K562 (cell line): ENCODE data around the gene PIF1. TPM values are rescaled to one million over a fixed set of nuclear protein-coding genes. Genes with fewer than 3 reads are reported as not detected.

Source experiments
- ATAC-seq: fragments of 200-7000 bp; cut with Tn5 transposase; 3 replicates; pipeline ENCODE4 v1.9.1; 2020; ENCODE audit warnings: moderate library complexity
- BruUV-seq: library from RNA; stranded (reverse); fragments of 400-500 nt; replicated peaks from 2 replicates; lab custom pipeline; 2021; lab: Mats Ljungman, UMichigan
- CTCF ChIA-PET: fragments of 300-600 bp; formaldehyde crosslinking; extraction: SDS; loops from one replicate; lab custom pipeline; 2021; ENCODE audit warnings: low intra/inter-chr PET ratio; lab: Yijun Ruan, JAX
- POLR2A ChIA-PET: fragments of 300-600, 350-650 bp; sonication (Branson Sonifier 250); formaldehyde crosslinking; extraction: SDS; loops from one replicate; lab custom pipeline; 2021; ENCODE audit warnings: antibody characterized with exemption, inconsistent platforms; lab: Yijun Ruan, JAX
- DNase-seq, 4 experiments: peaks; one replicate each; pipeline versions ENCODE4 v3.0.0 to v3.0.0-alpha.2; 2011 to 2018; ENCODE audit warnings: low spot score in 3 of 4, mixed read lengths in 3 of 4; ENCODE audit errors: extremely low read depth in 1 of 4
- FAIRE-seq: peaks from 2 replicates; lab custom pipeline; 2011; peaks lifted over from hg19 to GRCh38; lab: Jason Lieb, UNC
- H2AFZ ChIP-seq: 2 replicates; pipeline ENCODE4 v1.6.0; 2011; ENCODE audit warnings: low read depth, low read length, control low read depth, inconsistent platforms
- H3K27ac ChIP-seq: fragments of 200-600 bp; 3 replicates; pipeline ENCODE4 v1.8.0; 2011; ENCODE audit warnings: low read depth, mild to moderate bottlenecking, control low read depth, inconsistent platforms, low read length, moderate library complexity, mixed read lengths; ENCODE audit errors: extremely low read depth
- H3K27me3 ChIP-seq, 2 experiments: fragments of 300-600 bp in 1 of 2; 2 replicates in 1 of 2; 3 replicates in 1 of 2; pipeline versions ENCODE4 v1.6.0 to v1.8.0; 2011; ENCODE audit warnings: inconsistent platforms in 2 of 2, low read length in 2 of 2, mild to moderate bottlenecking in 1 of 2, mixed read lengths in 1 of 2, moderate library complexity in 1 of 2; ENCODE audit not compliant: control insufficient read depth in 2 of 2, insufficient read depth in 2 of 2
- H3K36me3 ChIP-seq: fragments of 300-600 bp; 3 replicates; pipeline ENCODE4 v1.8.0; 2011; ENCODE audit warnings: mild to moderate bottlenecking, low read length, inconsistent platforms; ENCODE audit not compliant: control insufficient read depth, insufficient read depth
- H3K4me1 ChIP-seq, 2 experiments: fragments of 200-600 bp in 1 of 2; replicated peaks in 1 of 2; 2 replicates in 1 of 2; 3 replicates in 1 of 2; pipeline versions ENCODE4 v1.5.1 to v1.8.0; 2011; ENCODE audit warnings: inconsistent platforms in 2 of 2, low read length in 2 of 2, mild to moderate bottlenecking in 1 of 2, mixed read lengths in 1 of 2, moderate library complexity in 1 of 2; ENCODE audit not compliant: control insufficient read depth in 2 of 2, insufficient read depth in 2 of 2
- H3K4me2 ChIP-seq: 2 replicates; pipeline ENCODE4 v1.6.1; 2011; ENCODE audit warnings: low read length, control low read depth, inconsistent platforms, mixed read lengths; ENCODE audit not compliant: insufficient read depth
- H3K4me3 ChIP-seq: fragments of 200-600 bp; sonication (generic), shearing (Covaris generic); 2 replicates; pipeline ENCODE4 v1.5.1; 2016; ENCODE audit warnings: control low read depth, inconsistent platforms
- H3K79me2 ChIP-seq: fragments of 200-600 bp; 3 replicates; pipeline ENCODE4 v1.8.0; 2011; ENCODE audit warnings: low read length, inconsistent platforms; ENCODE audit not compliant: control insufficient read depth, insufficient read depth
- H3K9ac ChIP-seq, 2 experiments: 2 replicates each; pipeline versions ENCODE4 v1.6.0 to v1.6.1; 2011; ENCODE audit warnings: low read depth in 2 of 2, low read length in 2 of 2, control low read depth in 1 of 2, inconsistent platforms in 1 of 2, mild to moderate bottlenecking in 1 of 2, mixed read lengths in 1 of 2; ENCODE audit not compliant: insufficient read depth in 1 of 2
- H3K9me1 ChIP-seq: one replicate; pipeline ENCODE4 v1.6.0; 2011; ENCODE audit warnings: inconsistent platforms, mild to moderate bottlenecking, low read length, moderate library complexity; ENCODE audit not compliant: control insufficient read depth, insufficient read depth
- H3K9me3 ChIP-seq: replicated peaks from 2 replicates; pipeline ENCODE4 v1.5.1; 2011; ENCODE audit warnings: low read depth, low read length, inconsistent platforms; ENCODE audit not compliant: control insufficient read depth, insufficient read depth
- H4K20me1 ChIP-seq: replicated peaks from 2 replicates; pipeline ENCODE4 v1.6.1; 2011; ENCODE audit warnings: low read length, inconsistent platforms, mixed read lengths; ENCODE audit not compliant: control insufficient read depth, insufficient read depth
- ETV5 ChIP-seq: sonication (generic); formaldehyde crosslinking; IDR thresholded peaks from 2 replicates; pipeline ENCODE4 v1.4.0; 2020; ENCODE audit warnings: low read depth, mild to moderate bottlenecking, missing genetic modification reagents
- MGA ChIP-seq: fragments of 450-650 bp; IDR thresholded peaks from 2 replicates; pipeline ENCODE4 v1.6.1; 2016; ENCODE audit warnings: mild to moderate bottlenecking, moderate library complexity
- NR2C2 ChIP-seq, 2 experiments: fragments of 200-800 bp in 1 of 2; sonication (Bioruptor generic) in 1 of 2; sonication (generic) in 1 of 2; formaldehyde crosslinking in 1 of 2; IDR thresholded peaks; 2 replicates each; pipeline versions ENCODE4 v1.6.1 to v1.8.0; 2016 to 2022; ENCODE audit warnings: mild to moderate bottlenecking in 1 of 2, missing compliant biosample characterization in 1 of 2, missing genetic modification characterization in 1 of 2, missing genetic modification reagents in 1 of 2
- WGBS: fragments of 100-300 bp; shearing (Covaris generic); methylation state at CpG from one replicate; pipeline ENCODE4 v1.1.6; 2016; ENCODE audit warnings: low coverage, mixed read lengths; ENCODE audit not compliant: insufficient coverage; ENCODE audit errors: missing lambda C conversion rate; 5-methylcytosine and 5-hydroxymethylcytosine counted together
- in situ Hi-C: fragments of 300-500 bp; cut with MboI; formaldehyde crosslinking; loops from 4 replicates; pipeline ENCODE4 v1.15.0; 2018; ENCODE audit warnings: inconsistent platforms, mixed read lengths
- intact Hi-C: fragments of 100-400 bp; cut with micrococcal nuclease; formaldehyde crosslinking; loops from 2 replicates; pipeline ENCODE4 v1.14.2; 2022
- polyA plus RNA-seq, 8 experiments: library from polyadenylated mRNA; depleted of rRNA in 4 of 8; stranded (reverse) in 5 of 8; unstranded in 3 of 8; fragments of >200 nt; fragmentation: Nextera tagmentation in 2 of 8; fragmentation: Illumina TruSeq in 1 of 8; extraction: Ambion mirVana in 2 of 8; extraction: Trizol in 1 of 8; gene quantifications; 2 replicates each; pipeline versions ENCODE4 v1.2.1 to v1.2.3, GENCODE V29; 2011 to 2014; ENCODE audit warnings: inconsistent platforms in 1 of 8, missing spikeins in 1 of 8
- total RNA-seq, 7 experiments: library from RNA; depleted of rRNA in 6 of 7; stranded (reverse); fragments of >200 nt in 6 of 7; fragmentation: Illumina TruSeq in 2 of 7; extraction: Trizol in 2 of 7; gene quantifications; 2 replicates each; pipeline versions ENCODE4 v1.2.1 to v1.2.3, GENCODE V29; 2011 to 2021; ENCODE audit warnings: low replicate concordance in 1 of 7
- TF ChIP-seq, protein P1 (sequence below): fragments of 200-800 bp; sonication (Bioruptor generic); IDR thresholded peaks from 2 replicates; pipeline ENCODE4 v1.6.1; 2016; ENCODE audit warnings: missing genetic modification characterization, missing compliant biosample characterization

Gene PIF1
- total and polyA plus RNA-seq, 9 of the 15 experiments (the other 6 are each of a cell fraction or from before 2014, with no cell fraction given) = 1.1 to 37.9 (median 11.5) TPM

DNA sequence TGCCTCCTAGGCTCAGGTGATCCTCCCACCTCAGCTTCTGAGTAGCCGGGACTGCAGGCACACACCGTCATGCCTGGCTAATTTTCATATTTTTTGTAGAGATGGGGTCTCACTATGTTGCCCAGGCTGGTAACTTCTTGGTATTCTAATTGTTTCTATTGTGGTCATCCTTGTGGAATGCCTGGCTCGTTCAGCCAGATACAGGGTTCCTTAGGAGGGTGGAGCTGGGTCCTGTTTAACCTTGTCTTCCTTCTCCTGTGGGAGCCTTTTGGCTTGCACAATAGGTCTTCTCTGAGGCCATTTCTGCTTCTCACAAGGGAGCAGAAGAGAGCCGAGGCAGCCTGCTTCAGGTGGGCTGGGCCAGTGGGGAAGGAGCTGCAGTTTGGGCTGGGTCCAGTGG, 32.0 kb upstream of the PIF1 start:
- in situ Hi-C loops (no loop called here), intact Hi-C loops (no loop called here)
- Histone ChIP-seq H3K4me3 (no peak overlapping the region), H3K4me2 (no peak overlapping the region), H3K9ac (peak overlapping the region in 1 of 2 experiments; percentile 26; a peak in 1 of 4 replicates), H3K36me3 (peaks cover 52% of the 10 kb centered on the region; the same call in 2 of the 3 replicates), H3K79me2 (no peaks in the 10 kb centered on the region), H3K27ac (no peak overlapping the region), H3K9me1 (no peaks in the 10 kb centered on the region), H2AFZ (no peak overlapping the region), H4K20me1 (peaks cover 5% of the 10 kb centered on the region; the same call in 1 of the 2 replicates), H3K4me1 (peaks cover 0 to 9% of the 10 kb centered on the region in 2 experiments; a peak in 2 of 5 replicates), H3K27me3 (no peaks in the 10 kb centered on the region), H3K9me3 (no peaks in the 10 kb centered on the region)
- 62% methylated on average over 4 of the region's 4 CpGs for WGBS
- FAIRE-seq = no peak
- ATAC-seq = no peak
- ChIA-PET CTCF (no interaction called here), POLR2A (interaction anchor here (1.0 to 1.6 kb wide), 3 partner anchors 9 to 114 kb away, joined by 3 to 7 read pairs (median 3); no protein-coding TSS in a partner anchor)
- DNase-seq = no peak
- no TSS peak for BruUV-seq
- no peak for TF ChIP-seq MGA
- TF ChIP-seq ETV5 (CRISPR knock-in tag) = no peak
- TF ChIP-seq, protein P1, sequence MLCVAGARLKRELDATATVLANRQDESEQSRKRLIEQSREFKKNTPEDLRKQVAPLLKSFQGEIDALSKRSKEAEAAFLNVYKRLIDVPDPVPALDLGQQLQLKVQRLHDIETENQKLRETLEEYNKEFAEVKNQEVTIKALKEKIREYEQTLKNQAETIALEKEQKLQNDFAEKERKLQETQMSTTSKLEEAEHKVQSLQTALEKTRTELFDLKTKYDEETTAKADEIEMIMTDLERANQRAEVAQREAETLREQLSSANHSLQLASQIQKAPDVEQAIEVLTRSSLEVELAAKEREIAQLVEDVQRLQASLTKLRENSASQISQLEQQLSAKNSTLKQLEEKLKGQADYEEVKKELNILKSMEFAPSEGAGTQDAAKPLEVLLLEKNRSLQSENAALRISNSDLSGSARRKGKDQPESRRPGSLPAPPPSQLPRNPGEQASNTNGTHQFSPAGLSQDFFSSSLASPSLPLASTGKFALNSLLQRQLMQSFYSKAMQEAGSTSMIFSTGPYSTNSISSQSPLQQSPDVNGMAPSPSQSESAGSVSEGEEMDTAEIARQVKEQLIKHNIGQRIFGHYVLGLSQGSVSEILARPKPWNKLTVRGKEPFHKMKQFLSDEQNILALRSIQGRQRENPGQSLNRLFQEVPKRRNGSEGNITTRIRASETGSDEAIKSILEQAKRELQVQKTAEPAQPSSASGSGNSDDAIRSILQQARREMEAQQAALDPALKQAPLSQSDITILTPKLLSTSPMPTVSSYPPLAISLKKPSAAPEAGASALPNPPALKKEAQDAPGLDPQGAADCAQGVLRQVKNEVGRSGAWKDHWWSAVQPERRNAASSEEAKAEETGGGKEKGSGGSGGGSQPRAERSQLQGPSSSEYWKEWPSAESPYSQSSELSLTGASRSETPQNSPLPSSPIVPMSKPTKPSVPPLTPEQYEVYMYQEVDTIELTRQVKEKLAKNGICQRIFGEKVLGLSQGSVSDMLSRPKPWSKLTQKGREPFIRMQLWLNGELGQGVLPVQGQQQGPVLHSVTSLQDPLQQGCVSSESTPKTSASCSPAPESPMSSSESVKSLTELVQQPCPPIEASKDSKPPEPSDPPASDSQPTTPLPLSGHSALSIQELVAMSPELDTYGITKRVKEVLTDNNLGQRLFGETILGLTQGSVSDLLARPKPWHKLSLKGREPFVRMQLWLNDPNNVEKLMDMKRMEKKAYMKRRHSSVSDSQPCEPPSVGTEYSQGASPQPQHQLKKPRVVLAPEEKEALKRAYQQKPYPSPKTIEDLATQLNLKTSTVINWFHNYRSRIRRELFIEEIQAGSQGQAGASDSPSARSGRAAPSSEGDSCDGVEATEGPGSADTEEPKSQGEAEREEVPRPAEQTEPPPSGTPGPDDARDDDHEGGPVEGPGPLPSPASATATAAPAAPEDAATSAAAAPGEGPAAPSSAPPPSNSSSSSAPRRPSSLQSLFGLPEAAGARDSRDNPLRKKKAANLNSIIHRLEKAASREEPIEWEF (CRISPR knock-in tag) = no peak
- no peak for TF ChIP-seq NR2C2 (CRISPR knock-in tag; IDR thresholded peaks at IDR 0.05)
- TF ChIP-seq NR2C2 (tag; IDR thresholded peaks at IDR 0.05) = no peak
